Measurements from ENCODE around the gene MLX. TPM values are rescaled to one million over a fixed set of nuclear protein-coding genes. Genes with fewer than 3 reads are reported as not detected.

Gene MLX
- total RNA-seq, 1 experiment from 2014 or later = 33.7 TPM

DNA sequence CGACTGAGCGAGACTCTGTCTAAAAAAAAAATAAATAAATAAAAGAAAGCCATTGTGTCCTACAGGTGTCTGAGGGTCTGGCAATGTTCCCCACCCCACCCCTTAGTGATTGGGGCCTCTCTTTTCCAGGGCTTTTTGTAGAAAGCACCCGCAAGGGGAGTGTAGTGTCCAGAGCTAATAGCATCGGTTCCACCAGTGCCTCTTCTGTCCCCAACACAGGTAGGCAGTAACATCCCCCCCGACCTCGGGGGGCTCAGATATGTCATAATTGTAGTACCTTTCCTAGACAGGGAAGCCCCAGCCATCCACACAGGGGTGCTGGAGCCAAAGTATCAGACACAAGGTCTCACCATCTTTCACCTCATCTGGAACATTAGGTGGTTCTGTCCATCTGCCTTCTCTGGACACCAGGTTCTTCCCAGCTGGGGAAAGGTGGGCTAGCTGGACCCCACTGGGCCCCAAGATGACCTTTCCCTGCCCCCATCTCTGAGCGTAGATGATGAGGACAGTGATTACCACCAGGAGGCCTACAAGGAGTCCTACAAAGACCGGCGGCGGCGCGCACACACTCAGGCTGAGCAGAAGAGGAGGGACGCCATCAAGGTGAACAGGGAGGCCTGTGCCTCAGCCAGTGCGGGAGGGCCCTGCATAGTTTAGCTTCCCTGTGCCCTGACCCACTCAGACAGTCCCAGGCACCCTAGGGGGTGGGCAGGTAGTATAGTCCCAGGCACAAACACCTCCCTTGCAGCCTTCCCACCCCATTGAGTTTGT is 1.6 kb downstream of the MLX start:
- POLR2A ChIA-PET (ENCODE audit: low non-redundant PET) = no interaction called here
- intact Hi-C loops (cut with micrococcal nuclease; ENCODE audit: unreplicated experiment) = no loop called here
- Histone ChIP-seq H3K9me3 (ENCODE audit: low read depth, low read length, poor library complexity, severe bottlenecking) (no peaks in the 10 kb centered on the region), H3K27me3 (replicated peaks; ENCODE audit: insufficient read depth, low read depth, low read length, poor library complexity) (no peaks in the 10 kb centered on the region), H3K27ac (ENCODE audit: low read depth, low read length, poor library complexity, severe bottlenecking) (no peak overlapping the region), H3K4me3 (ENCODE audit: low read depth, low read length, poor library complexity, severe bottlenecking) (no peak overlapping the region), H3K4me1 (ENCODE audit: insufficient read depth, low read length, poor library complexity, severe bottlenecking) (peaks cover 14% of the 10 kb centered on the region), H3K36me3 (ENCODE audit: insufficient read depth, low read length, poor library complexity, severe bottlenecking) (peaks cover 57% of the 10 kb centered on the region)
- CTCF ChIA-PET = no interaction called here
- DNase-seq (ENCODE audit: low spot score) = no peak
- no TSS peak for BruUV-seq (replicated peaks)
- TF ChIP-seq, protein P1, sequence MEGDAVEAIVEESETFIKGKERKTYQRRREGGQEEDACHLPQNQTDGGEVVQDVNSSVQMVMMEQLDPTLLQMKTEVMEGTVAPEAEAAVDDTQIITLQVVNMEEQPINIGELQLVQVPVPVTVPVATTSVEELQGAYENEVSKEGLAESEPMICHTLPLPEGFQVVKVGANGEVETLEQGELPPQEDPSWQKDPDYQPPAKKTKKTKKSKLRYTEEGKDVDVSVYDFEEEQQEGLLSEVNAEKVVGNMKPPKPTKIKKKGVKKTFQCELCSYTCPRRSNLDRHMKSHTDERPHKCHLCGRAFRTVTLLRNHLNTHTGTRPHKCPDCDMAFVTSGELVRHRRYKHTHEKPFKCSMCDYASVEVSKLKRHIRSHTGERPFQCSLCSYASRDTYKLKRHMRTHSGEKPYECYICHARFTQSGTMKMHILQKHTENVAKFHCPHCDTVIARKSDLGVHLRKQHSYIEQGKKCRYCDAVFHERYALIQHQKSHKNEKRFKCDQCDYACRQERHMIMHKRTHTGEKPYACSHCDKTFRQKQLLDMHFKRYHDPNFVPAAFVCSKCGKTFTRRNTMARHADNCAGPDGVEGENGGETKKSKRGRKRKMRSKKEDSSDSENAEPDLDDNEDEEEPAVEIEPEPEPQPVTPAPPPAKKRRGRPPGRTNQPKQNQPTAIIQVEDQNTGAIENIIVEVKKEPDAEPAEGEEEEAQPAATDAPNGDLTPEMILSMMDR (conservative IDR thresholded peaks at IDR 0.05; ENCODE audit: low read depth, low read length) = no peak
- no peak for TF ChIP-seq EZH2 (IDR thresholded peaks at IDR 0.05; ENCODE audit: borderline replicate concordance, low read depth, low read length, poor library complexity, severe bottlenecking)

GRCh38 chr17:42571435-42572225 is 4.7 kb downstream of the MLX start:
- intact Hi-C loops (cut with micrococcal nuclease; ENCODE audit: unreplicated experiment) = no loop called here
- peaks cover 52% of the 10 kb centered on the region for H3K36me3 ChIP-seq (ENCODE audit: insufficient read depth, low read length, poor library complexity, severe bottlenecking)
- H3K9me3 ChIP-seq (ENCODE audit: low read depth, low read length, poor library complexity, severe bottlenecking) = no peaks in the 10 kb centered on the region
- peaks cover 6% of the 10 kb centered on the region for H3K4me1 ChIP-seq (ENCODE audit: insufficient read depth, low read length, poor library complexity, severe bottlenecking)
- no peak overlapping the region for H3K27ac ChIP-seq (ENCODE audit: low read depth, low read length, poor library complexity, severe bottlenecking)
- no peak for TF ChIP-seq EZH2 (IDR thresholded peaks at IDR 0.05; ENCODE audit: borderline replicate concordance, low read depth, low read length, poor library complexity, severe bottlenecking)
- TF ChIP-seq, protein P1 (conservative IDR thresholded peaks at IDR 0.05; ENCODE audit: low read depth, low read length) = no peak
- POLR2A ChIA-PET (ENCODE audit: low non-redundant PET) = no interaction called here
- no TSS peak for BruUV-seq (replicated peaks)
- CTCF ChIA-PET = no interaction called here
- no peaks in the 10 kb centered on the region for H3K27me3 ChIP-seq (replicated peaks; ENCODE audit: insufficient read depth, low read depth, low read length, poor library complexity)
- DNase-seq (ENCODE audit: low spot score) = no peak
- H3K4me3 ChIP-seq (ENCODE audit: low read depth, low read length, poor library complexity, severe bottlenecking) = no peak overlapping the region

GRCh38 chr17:42573095-42573494 is 6.2 kb downstream of the MLX start:
- H3K27ac ChIP-seq (ENCODE audit: low read depth, low read length, poor library complexity, severe bottlenecking) = no peak overlapping the region
- peaks cover 52% of the 10 kb centered on the region for H3K36me3 ChIP-seq (ENCODE audit: insufficient read depth, low read length, poor library complexity, severe bottlenecking)
- H3K4me3 ChIP-seq (ENCODE audit: low read depth, low read length, poor library complexity, severe bottlenecking) = no peak overlapping the region
- BruUV-seq (replicated peaks) = no TSS peak
- intact Hi-C loops (cut with micrococcal nuclease; ENCODE audit: unreplicated experiment) = no loop called here
- TF ChIP-seq, protein P1 (conservative IDR thresholded peaks at IDR 0.05; ENCODE audit: low read depth, low read length) = no peak
- no peak for TF ChIP-seq EZH2 (IDR thresholded peaks at IDR 0.05; ENCODE audit: borderline replicate concordance, low read depth, low read length, poor library complexity, severe bottlenecking)
- no peak for DNase-seq (ENCODE audit: low spot score)
- ChIA-PET POLR2A (ENCODE audit: low non-redundant PET) (no interaction called here), CTCF (no interaction called here)
- H3K4me1 ChIP-seq (ENCODE audit: insufficient read depth, low read length, poor library complexity, severe bottlenecking) = peaks cover 5% of the 10 kb centered on the region
- no peaks in the 10 kb centered on the region for H3K9me3 ChIP-seq (ENCODE audit: low read depth, low read length, poor library complexity, severe bottlenecking)
- H3K27me3 ChIP-seq (replicated peaks; ENCODE audit: insufficient read depth, low read depth, low read length, poor library complexity) = no peaks in the 10 kb centered on the region
